Measurements from ENCODE around the gene PRODH2.

- TF ChIP-seq CTCF (conservative IDR thresholded peaks at IDR 0.05; ENCODE audit: low read length) (no peak), EZH2phosphoT487 (IDR thresholded peaks at IDR 0.05; ENCODE audit: borderline replicate concordance) (no peak)
Observed at GRCh38 chr19:35816846-35817245, 4.2 kb upstream of the PRODH2 start.

Data from Loucy (cell line).